ENCODE measurements around the gene AP5S1. TPM values are rescaled to one million over a fixed set of nuclear protein-coding genes. Genes with fewer than 3 reads are reported as not detected.

The AP5S1 gene
- total RNA-seq (2014; rRNA removed; shearing (Covaris generic)) = 8.9 and 9.4 TPM in 2 replicates

DNA sequence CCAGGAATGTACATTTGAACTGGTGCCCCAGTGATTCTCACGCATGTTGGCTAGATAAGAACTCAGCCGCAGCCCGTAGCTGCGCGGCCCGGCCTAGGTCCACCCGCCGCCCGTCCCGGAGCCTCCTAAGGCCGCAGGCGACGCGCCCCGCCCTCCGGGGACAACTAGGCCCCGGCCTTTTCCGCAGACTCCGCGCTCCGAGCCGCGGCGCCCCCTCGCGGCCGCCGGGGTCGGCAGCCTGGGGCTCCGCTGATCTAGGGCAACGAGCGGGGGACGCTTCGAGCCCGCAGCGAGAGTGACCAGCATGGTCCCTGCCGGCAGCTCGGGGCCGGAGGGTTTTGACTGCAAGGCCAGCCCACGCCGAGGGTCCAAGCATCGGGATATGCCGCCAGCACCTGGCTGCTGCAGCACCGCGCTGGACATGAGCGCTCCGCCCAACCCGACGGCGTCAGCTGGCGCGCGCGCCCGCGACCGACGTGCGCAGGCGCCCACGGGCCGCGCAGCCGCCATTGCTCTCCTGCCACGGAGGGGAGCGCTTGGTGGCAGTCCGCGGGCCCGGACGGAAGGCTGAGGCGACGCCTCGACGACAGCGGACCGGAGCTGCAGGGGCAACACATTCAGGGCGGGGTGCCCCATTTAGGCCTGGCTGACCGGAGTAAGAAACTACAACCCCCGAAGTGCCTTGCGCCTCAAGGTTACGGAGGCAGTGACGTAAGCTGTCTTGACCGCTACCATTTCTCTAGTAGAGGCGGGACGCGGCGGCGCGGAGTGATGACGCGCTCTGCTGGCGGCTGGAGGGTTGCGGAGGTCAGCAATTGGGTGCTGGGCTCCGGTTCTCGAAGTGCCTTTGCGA lies at the start of gene AP5S1:
Gene AP5S1 (plus strand): TSS at position 500 of the 853 bp plus-strand sequence. CDS start 1,571 bp downstream, outside the sequence.
- no peaks in the 10 kb centered on the region for H3K9me3 ChIP-seq (replicated peaks)
- no peaks in the 10 kb centered on the region for H3K27me3 ChIP-seq
- peaks cover 11% of the 10 kb centered on the region for H3K4me1 ChIP-seq
- H3K36me3 ChIP-seq = no peaks in the 10 kb centered on the region; the same call in none of the 2 replicates
- H3K27ac ChIP-seq = peak within 1 kb of the TSS; percentile 96
- peak; percentile 95 for DNase-seq
- H3K4me3 ChIP-seq = peak within 1 kb of the TSS; percentile 89

GRCh38 chr20:3771552-3772058 lies 48.7 kb upstream of the AP5S1 start:
- Histone ChIP-seq H3K27me3 (no peaks in the 10 kb centered on the region), H3K36me3 (no peaks in the 10 kb centered on the region), H3K4me1 (no peaks in the 10 kb centered on the region), H3K27ac (no peak overlapping the region), H3K9me3 (replicated peaks) (no peaks in the 10 kb centered on the region), H3K4me3 (no peak overlapping the region)
- DNase-seq = no peak

GRCh38 chr20:3775457-3776108 lies 44.8 kb upstream of the AP5S1 start:
- Histone ChIP-seq H3K4me1 (no peaks in the 10 kb centered on the region), H3K27ac (no peak overlapping the region), H3K9me3 (replicated peaks) (no peaks in the 10 kb centered on the region), H3K4me3 (no peak overlapping the region), H3K36me3 (no peaks in the 10 kb centered on the region), H3K27me3 (no peaks in the 10 kb centered on the region)
- DNase-seq = no peak

DNA sequence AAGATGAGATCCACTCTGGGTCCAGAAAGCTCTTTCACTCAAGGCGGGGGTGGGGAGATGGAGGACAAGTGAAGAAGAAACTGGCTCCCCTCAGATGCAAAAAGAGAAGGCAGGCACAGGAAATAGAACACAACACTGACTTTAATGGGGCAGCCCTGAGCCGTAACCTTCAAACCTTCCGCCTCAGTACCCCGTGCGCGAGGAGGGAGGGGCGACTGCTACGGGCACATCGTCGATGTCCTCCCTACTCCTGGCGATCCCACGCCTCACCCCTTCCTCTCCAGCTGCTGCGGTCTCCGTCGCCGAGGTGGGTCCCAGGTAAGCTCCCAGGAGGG lies 43.0 kb upstream of the AP5S1 start:
- H3K36me3 ChIP-seq = no peaks in the 10 kb centered on the region
- no peak overlapping the region for H3K4me3 ChIP-seq
- H3K27ac ChIP-seq = no peak overlapping the region
- H3K27me3 ChIP-seq = no peaks in the 10 kb centered on the region
- no peak for DNase-seq
- no peaks in the 10 kb centered on the region for H3K9me3 ChIP-seq (replicated peaks)
- no peaks in the 10 kb centered on the region for H3K4me1 ChIP-seq

DNA sequence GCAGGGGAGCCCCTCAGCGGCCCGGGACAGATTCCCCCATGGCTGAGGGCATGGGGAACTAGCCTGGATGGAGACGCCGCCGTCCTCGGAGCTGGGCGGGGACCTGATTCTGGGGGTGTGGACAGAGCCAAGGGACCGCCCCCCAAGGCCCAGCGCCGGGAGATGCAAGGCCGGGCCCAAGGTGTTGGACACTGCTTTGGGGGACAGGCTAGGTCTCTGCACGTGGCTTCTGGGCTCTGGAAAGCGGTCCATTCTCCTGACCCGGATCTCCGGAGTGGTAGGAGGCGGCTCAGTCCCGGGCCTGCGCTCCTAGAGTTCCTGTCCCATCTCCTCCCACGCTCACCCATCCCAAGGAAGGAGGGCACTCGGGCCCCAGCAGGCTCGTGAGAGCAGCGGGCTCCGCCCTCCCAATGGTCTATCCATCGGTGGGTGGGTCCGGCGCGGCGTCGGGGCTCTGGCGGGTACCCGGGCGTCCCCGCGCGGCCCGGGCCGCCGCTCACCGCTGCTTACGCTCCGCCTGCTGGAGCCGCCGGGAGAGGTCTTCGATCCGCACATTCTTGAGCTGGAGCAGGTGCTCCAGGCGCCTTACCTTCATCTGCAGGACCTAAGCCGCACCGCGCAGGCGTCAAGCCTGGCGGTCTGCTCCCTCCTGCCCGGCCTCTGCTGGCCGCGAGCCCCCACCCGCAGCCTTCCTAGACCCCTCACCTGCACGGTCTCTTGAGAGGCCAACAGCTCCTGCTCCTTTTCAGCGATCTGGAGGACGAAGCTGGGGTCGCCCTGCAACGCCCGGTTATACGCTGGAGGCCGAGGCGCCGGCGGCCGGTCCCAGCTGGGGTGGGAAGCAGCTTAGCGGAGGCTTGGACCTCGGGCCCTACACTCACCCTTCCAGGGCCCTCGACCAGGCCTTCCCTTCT lies 42.4 kb upstream of the AP5S1 start:
- Histone ChIP-seq H3K36me3 (no peaks in the 10 kb centered on the region), H3K4me1 (no peaks in the 10 kb centered on the region), H3K27ac (no peak overlapping the region), H3K9me3 (replicated peaks) (no peaks in the 10 kb centered on the region), H3K4me3 (no peak overlapping the region), H3K27me3 (no peaks in the 10 kb centered on the region)
- DNase-seq = no peak

DNA sequence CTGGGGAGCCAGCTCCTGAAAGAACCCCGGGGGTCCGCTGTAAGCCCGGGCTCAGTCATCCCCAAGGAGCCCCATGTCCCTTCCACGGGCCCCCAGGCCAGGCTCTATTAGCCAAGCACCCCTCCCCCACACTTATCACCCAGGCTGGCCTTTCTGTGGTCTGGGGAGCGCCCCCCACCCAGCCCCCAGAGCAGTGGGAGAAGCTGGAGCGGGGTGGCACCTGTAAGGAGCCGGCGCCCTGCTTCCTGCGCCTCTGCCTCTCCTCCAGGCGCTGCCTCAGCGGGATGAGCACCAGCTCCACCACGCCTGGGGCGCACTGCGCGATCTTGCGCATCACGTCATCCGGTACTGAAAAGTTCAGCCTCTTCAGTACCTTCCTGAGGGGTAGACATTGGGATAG lies 41.4 kb upstream of the AP5S1 start:
- Histone ChIP-seq H3K9me3 (replicated peaks) (no peaks in the 10 kb centered on the region), H3K27me3 (no peaks in the 10 kb centered on the region), H3K4me3 (no peak overlapping the region), H3K4me1 (no peaks in the 10 kb centered on the region), H3K27ac (no peak overlapping the region), H3K36me3 (no peaks in the 10 kb centered on the region)
- no peak for DNase-seq

- Histone ChIP-seq H3K4me3 (peak within 1 kb of the TSS; percentile 29), H3K36me3 (no peaks in the 10 kb centered on the region), H3K27ac (no peak within 1 kb of the TSS), H3K9me3 (replicated peaks) (no peaks in the 10 kb centered on the region), H3K27me3 (no peaks in the 10 kb centered on the region), H3K4me1 (no peaks in the 10 kb centered on the region)
- peak; percentile 91 to 96 for DNase-seq
These were observed 39.0 kb upstream of the AP5S1 start, which contains the start of gene SPEF1 for GRCh38 chr20:3781153-3781910. Gene SPEF1 (minus strand): TSS chr20:3781448. CDS start chr20:3781287, 161 bp downstream.

DNA sequence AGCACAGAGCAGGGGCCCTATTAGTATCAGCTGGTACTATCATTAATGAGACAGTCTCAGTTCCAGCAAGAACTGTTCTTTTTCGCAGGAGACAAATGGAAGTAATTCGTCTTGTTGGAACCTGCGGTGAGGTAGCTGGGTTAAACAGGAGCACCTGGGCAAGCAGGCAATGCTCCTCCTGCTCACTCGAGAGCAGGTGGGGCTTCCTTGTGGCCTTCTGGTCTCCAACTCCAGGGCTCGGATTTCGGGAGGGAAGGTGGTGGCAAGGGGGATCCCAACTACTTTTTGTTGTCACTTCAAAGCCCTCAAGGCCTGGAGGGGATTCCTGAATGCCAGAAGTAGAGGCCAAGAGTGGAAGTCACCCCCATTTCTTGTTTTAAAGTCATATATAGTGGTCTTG lies 37.8 kb upstream of the AP5S1 start:
- Histone ChIP-seq H3K36me3 (no peaks in the 10 kb centered on the region), H3K4me3 (no peak overlapping the region), H3K4me1 (no peaks in the 10 kb centered on the region), H3K27me3 (no peaks in the 10 kb centered on the region), H3K27ac (no peak overlapping the region), H3K9me3 (replicated peaks) (no peaks in the 10 kb centered on the region)
- no peak for DNase-seq

DNA sequence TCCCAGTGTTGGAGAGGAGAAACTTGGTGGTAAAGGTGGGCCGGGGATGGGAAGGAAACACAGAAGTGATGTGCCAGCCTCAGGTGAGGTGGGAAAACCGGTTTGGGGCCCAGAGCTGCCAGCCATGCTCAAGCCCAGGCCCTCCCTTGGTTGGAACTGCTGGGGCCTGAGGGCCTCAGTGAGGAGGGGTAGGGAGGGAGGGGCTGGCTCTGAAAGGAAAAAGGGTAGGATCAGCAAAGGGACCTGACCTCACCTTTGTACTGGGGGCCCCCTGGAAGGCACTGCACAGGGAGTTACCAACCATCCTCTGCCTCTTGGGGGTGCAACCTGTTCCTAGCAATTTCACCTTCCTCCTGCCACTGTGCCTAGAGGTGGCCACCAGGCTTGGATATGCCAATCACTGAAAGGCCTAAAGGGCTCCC lies 37.3 kb upstream of the AP5S1 start:
- Histone ChIP-seq H3K9me3 (replicated peaks) (no peaks in the 10 kb centered on the region), H3K27me3 (no peaks in the 10 kb centered on the region)

GRCh38 chr20:3783511-3784195 lies 36.7 kb upstream of the AP5S1 start:
- DNase-seq = no peak
- Histone ChIP-seq H3K27me3 (no peaks in the 10 kb centered on the region), H3K27ac (no peak overlapping the region), H3K4me3 (no peak overlapping the region), H3K9me3 (replicated peaks) (no peaks in the 10 kb centered on the region), H3K36me3 (no peaks in the 10 kb centered on the region), H3K4me1 (no peaks in the 10 kb centered on the region)

More for the DNA sequence above, 37.3 kb upstream of the AP5S1 start:
- no peak overlapping the region for H3K27ac ChIP-seq
- H3K36me3 ChIP-seq = no peaks in the 10 kb centered on the region
- no peaks in the 10 kb centered on the region for H3K4me1 ChIP-seq
- no peak overlapping the region for H3K4me3 ChIP-seq
- no peak for DNase-seq

DNA sequence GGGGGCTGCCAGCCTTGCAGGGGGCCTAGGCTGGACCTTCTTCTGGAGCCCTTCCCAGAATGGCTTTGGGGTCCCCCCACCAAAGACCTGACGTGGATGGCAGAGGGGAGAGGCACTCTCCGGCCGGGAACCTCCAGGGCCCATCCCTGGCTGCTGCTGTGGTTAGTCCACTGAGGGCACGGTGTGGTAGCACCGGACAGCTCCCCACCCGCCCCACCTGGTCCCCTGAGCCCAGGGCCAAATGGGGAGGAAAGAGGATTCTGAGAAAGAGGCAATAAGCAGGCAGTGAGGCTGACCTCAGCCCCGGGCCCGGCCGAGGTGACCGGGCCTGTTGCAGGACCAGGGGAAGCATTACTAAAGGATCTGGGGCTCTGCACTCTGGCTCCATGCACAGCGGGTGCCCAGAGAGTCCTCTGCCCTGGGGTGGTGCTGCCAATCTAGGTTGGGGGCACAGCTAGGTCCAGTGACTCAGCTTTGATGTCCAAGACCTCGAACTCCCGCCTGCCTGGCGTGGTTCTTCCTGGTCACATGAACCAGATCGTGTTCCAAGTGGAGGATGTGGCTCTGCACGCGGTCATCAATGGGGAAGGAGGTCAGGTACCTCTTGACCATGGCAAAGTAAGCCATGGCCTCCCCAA lies 36.0 kb upstream of the AP5S1 start:
- Histone ChIP-seq H3K4me1 (no peaks in the 10 kb centered on the region), H3K27ac (no peak overlapping the region), H3K27me3 (no peaks in the 10 kb centered on the region), H3K4me3 (no peak overlapping the region), H3K9me3 (replicated peaks) (no peaks in the 10 kb centered on the region), H3K36me3 (no peaks in the 10 kb centered on the region)
- no peak for DNase-seq

GRCh38 chr20:3784863-3785239 lies 35.5 kb upstream of the AP5S1 start:
- Histone ChIP-seq H3K36me3 (no peaks in the 10 kb centered on the region), H3K27ac (no peak overlapping the region), H3K9me3 (replicated peaks) (no peaks in the 10 kb centered on the region), H3K4me3 (no peak overlapping the region), H3K27me3 (no peaks in the 10 kb centered on the region), H3K4me1 (no peaks in the 10 kb centered on the region)
- DNase-seq = no peak
